Activated effector memory CD4-positive, alpha-beta T cell treated with Interleukin-2 at 50 U/mL for 16 hours (primary cell): ENCODE measurements around the gene AP2A1.

Experiments
- DNase-seq: peaks from one replicate; pipeline ENCODE4 v3.0.0-alpha.2; 2020

AP2A1 gene

DNA sequence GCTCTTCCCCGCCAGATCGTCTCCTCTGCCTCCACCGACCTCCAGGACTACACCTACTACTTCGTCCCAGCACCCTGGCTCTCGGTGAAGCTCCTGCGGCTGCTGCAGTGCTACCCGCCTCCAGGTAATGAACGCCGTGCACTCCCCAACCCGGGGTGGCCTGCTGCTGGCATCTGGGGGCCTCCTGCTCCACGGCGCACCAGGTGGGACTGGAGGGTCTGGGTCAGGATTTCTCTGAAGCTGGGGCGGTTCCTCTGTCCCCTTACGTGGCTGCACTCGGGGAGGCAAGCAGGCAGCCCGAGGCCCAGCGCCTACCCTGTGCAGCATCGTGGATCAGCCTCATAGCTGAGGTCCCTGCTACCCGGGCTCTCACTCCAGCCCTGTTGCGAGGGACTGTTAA lies 28.8 kb downstream of the AP2A1 start:
- no peak for DNase-seq

DNA sequence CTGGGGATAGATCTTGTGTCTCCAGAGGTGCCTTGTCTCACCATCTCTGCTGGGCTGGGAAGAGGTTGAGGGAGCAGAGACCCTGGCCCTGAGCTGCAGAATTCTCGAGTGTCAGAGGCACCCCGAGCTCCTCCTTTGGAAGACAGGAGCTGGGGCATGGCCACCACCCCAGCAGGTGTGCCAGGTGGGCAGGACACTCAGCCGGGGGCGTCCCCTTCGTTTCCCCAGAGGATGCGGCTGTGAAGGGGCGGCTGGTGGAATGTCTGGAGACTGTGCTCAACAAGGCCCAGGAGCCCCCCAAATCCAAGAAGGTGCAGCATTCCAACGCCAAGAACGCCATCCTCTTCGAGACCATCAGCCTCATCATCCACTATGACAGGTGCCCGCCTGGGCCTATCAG lies 31.8 kb downstream of the AP2A1 start:
- no peak for DNase-seq

DNA sequence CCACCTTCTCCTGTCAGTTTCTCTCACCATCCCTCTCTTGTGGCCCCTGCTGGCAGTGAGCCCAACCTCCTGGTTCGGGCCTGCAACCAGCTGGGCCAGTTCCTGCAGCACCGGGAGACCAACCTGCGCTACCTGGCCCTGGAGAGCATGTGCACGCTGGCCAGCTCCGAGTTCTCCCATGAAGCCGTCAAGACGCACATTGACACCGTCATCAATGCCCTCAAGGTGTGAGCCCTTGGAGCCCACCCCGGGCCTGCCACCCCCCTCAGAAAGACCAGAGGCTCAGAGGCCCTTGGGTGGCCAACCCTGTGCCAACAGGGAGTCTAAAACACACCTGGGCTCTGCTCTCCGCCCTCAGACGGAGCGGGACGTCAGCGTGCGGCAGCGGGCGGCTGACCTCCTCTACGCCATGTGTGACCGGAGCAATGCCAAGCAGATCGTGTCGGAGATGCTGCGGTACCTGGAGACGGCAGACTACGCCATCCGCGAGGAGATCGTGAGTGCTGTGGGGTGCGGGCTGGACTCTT lies 32.5 kb downstream of the AP2A1 start:
- DNase-seq, result no peak

- no peak for DNase-seq
These were observed 33.1 kb downstream of the AP2A1 start for GRCh38 chr19:49799798-49800376.

DNA sequence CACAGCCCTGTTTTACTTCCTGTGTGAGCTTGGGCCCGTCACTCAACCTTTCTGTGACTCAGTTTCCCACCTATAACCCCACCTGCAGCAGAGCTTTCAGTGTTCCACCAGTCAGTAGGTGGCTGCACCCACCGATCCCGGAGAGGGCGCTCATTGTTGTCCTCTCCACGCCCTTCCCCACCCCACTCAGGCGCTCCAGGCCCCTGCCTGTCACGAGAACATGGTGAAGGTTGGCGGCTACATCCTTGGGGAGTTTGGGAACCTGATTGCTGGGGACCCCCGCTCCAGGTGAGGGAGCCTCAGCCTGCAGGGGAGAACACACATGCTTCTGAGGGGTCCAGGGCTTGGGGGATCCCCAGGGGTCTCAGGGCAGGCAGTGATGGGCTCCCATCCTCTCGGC lies 34.0 kb downstream of the AP2A1 start:
- no peak for DNase-seq

- no peak for DNase-seq
These were observed 34.6 kb downstream of the AP2A1 start for GRCh38 chr19:49801401-49801888.

DNA sequence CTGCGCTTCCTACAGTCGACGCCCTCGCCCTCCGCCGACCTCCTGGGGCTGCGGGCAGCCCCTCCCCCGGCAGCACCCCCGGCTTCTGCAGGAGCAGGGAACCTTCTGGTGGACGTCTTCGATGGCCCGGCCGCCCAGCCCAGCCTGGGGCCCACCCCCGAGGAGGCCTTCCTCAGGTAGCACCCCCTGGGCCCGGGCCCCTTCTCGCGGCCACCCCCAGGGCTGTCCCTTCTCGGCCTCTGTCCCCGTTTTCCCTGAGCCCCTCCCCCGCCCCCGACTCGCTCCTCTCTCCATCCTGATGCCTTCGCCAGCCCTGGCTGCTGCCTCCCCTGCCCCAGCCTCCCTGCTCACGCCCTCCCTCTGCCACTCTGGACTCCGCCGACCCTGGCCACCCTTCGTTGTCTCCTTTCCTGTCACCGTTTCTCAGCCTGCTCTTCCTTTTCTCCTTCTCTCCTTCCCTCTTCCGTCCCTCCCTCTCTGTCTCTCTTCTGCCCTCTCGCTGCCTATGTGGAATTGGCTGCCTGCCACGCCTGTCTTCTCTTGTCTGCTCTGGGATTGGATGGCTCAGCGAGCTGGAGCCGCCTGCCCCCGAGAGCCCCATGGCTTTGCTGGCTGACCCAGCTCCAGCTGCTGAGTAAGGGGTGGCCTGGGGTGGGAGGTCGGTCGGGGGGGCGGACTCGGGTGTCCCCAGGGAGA lies 35.3 kb downstream of the AP2A1 start:
- DNase-seq, result no peak

DNA sequence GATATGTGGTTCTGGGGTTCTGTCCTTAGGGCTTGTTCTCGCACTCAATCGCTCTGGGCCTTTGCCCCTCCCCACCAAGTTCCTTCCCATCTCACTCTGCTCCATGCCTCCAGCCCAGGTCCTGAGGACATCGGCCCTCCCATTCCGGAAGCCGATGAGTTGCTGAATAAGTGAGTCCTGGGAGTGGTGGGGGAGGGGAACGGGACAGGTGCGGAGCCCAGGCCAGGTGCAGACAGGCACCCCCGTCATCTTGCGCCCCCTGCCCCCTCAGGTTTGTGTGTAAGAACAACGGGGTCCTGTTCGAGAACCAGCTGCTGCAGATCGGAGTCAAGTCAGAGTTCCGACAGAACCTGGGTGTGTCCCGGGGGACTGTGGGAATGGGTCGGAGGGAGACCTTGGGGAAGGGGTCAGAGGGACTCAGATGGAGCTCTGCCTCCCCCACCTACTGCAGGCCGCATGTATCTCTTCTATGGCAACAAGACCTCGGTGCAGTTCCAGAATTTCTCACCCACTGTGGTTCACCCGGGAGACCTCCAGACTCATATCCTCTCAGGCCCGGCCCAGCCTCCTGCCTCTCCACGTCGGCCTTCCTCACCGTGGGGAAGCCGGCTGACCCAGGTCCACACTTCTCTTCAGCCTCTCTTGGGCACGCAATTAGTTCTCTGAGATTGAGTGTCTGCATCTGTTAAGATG lies 36.2 kb downstream of the AP2A1 start:
- DNase-seq, result no peak

DNA sequence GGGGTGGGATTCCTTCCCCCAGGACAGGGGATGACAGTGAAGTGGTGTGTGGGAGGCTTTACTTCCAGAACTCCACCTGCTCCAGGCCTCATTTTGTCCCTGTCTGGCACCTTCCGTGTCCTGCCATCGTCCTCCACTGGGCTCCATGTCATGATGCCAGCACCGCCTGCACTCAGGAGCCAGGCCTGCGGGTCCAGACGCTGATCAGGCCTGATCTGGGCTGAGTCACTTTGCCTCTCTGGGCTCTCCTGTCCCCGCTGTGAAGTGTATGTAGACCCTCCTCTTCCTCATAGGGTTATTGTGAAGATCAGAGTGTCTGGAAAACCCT lies 36.7 kb downstream of the AP2A1 start:
- no peak for DNase-seq

GRCh38 chr19:49805822-49806619 lies 39.2 kb downstream of the AP2A1 start:
- no peak for DNase-seq

- no peak for DNase-seq
These were observed 39.8 kb downstream of the AP2A1 start for GRCh38 chr19:49806620-49806959.

- DNase-seq, result no peak
These were observed 40.5 kb downstream of the AP2A1 start for GRCh38 chr19:49807058-49807903.

DNA sequence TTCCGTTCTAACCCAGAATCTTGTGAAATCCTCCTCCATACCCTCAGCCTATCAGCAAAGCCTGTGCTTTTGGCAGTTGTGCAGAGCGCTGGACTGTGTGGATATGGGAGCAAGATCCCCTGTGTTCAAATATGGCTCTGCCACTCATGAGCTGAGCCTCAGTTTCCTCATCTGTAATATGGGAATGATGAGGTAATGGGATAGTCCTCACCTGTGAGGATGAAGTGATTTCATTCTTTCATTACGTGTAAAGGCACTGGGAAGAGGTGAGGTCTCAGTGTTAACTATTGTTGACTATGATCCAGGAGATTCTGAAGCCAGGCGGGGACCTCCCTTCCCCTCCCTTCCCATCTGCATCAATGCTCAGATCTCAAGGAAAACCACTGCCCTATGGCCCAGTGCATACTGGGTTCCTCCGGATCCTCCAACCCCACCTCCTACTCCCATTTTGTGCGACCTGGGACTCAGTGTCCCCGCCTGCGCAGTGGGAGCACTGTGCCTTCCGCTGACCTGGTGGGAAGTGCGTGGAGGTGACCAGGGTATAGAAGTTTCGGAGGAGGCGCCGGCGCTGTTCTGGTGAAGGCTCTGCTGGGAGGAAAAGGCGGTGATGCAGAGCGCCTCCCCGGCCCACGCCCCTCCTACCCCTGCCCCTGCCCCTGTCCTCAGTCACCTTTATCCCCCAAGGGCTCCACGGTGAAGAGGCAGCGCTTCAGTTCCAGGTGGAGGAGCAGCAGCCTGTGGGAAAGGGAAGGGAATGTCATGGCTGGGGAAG lies 41.3 kb downstream of the AP2A1 start:
- DNase-seq, result no peak

DNA sequence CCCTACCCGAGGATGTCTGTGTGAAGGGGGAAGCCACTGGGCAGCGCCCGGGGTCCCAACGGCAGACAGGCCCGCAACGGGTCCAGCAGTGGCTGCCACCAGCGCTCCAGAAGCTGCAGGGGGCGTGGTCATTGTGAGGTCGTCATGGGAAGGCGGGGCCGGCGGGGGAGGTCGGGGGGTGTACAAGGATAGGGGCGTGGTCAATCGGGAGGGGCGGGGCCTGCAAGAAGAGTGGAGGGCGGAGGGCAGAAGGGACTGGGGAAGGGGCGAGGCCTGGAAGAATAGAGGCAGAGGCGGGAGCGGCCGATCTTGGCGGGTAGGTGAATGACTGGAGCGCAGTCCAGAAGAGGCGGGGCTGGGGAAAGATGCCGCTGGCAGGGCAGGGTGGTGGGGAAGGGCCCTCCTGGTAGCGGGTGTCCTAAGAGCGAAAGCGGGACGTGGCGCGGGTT lies 41.9 kb downstream of the AP2A1 start:
- DNase-seq, result peak; percentile 65

DNA sequence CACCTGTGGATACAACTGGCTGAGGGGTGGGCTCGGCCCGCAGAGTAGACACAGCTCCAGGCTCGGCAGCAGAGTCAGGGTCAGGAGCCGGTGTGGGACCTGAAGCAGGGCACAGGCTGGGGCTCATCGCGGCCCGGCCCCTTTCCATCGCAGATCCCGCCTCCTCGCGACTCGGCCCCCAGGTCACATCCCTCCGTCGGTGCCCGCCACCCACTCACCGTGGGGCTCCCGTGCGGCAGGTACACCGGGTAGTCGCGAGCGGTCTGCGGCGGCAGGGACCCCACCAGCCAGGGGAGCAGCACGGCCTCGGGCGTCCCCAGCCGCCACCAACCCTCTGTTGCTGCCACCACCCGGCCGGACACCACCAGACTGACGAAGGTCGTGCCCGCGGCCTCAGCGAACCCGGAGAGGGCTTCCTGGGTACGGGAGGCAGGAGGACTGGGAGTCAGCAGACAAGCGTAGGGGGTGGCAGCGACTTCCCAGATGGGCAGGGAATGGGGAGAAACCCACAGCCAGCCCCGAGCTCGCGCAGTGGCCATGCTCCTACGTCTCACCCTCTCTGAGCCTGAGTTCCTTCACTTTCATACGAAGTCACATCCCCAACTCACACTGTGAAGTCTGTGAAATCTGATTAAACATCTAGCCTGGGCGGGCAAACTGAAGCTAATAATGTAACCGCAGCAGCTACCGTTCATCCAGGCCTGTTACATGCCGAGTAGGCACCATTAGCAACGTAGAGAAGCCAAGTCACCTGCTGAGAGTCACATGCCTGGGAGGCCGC lies 42.5 kb downstream of the AP2A1 start:
- DNase-seq, result peak; percentile 29

DNA sequence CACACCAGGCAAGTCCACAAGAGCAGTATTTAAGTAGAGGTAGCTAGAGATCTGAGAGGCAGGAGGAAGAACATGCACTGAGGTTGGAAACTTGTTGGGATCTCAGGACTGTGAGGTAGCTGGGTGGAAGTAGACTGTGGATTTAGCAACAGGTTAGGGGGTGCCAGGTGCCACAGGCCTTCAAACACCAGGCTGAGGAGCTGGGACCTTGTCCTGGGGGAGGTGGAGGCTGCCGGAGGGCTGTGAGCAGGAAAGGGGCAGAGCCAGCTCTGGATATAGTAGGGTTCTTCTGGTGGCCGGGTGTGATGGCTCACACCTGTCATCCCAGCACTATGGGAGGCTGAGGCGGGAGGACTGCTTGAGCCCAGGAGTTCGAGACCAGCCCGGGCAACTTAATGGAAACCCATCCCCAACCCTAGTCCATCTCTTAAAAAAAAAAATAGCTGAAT lies 43.2 kb downstream of the AP2A1 start:
- no peak for DNase-seq

- DNase-seq, result no peak
These were observed 44.5 kb downstream of the AP2A1 start for GRCh38 chr19:49811328-49811727.

- no peak for DNase-seq
These were observed 45.7 kb downstream of the AP2A1 start for GRCh38 chr19:49812452-49812996.

DNA sequence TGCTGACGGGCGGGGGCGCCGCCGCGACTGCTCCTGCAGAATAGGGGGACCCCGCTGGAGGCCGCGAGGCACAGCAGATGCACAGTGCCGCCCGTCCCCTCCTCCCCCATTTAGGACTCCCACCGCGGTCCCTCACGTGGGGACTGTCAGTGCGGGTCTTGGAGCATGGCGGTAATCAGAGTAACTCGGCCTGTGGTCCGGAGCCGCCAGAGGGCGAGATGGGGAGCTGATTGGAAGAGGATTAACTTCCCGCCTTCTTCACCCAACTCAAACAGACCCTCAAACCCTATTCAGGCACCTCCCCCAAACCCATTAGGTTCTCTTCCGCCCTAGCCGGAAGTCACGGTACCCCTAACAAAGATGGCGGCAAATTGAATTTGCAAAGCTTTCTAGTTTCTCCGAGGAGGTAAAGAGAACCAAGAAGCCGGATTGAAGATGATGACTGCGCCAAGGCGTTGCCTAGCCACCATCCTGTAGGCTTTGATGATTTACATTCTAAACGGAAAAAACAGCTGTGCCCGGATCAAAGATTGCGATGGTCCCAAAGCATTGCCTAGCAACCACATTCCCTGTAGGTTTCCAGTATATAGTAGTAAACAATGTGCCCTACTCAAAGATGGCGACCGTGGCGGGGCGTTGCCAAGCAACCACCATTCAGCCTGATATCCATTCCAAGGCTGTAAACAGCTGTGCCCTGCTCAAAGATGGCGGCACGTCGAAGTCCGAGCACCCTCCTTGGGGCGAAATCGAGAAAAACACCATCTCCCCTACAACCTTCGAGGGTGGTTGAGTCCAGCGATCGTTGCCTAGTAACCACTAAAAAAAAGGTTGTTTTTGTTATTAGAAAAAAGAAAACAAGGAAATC lies 46.4 kb downstream of the AP2A1 start, which contains the start of gene FUZ:
TSS of gene FUZ (minus strand) at position 296 of the 865 bp plus-strand sequence. CDS start at position 110, 186 bp downstream.
- DNase-seq, result peak; percentile 86
